Effector memory CD4-positive, alpha-beta T cell (primary cell): ENCODE results near the gene RASA2.

Experiments used
- DNase-seq, 3 donors: peaks; one replicate each; pipeline ENCODE4 v3.0.0-alpha.2; 2020
- H3K27ac ChIP-seq: 2 replicates; pipeline ENCODE4 v1.7.0; 2013; ENCODE audit warnings: mild to moderate bottlenecking, low read length, moderate library complexity; ENCODE audit not compliant: insufficient read depth, poor library complexity, severe bottlenecking
- H3K27me3 ChIP-seq: replicated peaks from 2 replicates; pipeline ENCODE4 v1.7.0; 2013; ENCODE audit warnings: mild to moderate bottlenecking, low read length; ENCODE audit not compliant: insufficient read depth, control insufficient read depth, poor library complexity, severe bottlenecking
- H3K36me3 ChIP-seq: 2 replicates; pipeline ENCODE4 v1.7.0; 2013; ENCODE audit warnings: mild to moderate bottlenecking, low read length, moderate library complexity; ENCODE audit not compliant: control insufficient read depth, insufficient read depth
- H3K4me1 ChIP-seq: 2 replicates; pipeline ENCODE4 v1.7.0; 2013; ENCODE audit warnings: low read length, mild to moderate bottlenecking; ENCODE audit not compliant: control insufficient read depth, insufficient read depth, poor library complexity, severe bottlenecking
- H3K4me3 ChIP-seq: 2 replicates; pipeline ENCODE4 v1.7.0; 2013; ENCODE audit warnings: low read length, low read depth, mild to moderate bottlenecking; ENCODE audit not compliant: insufficient read depth, poor library complexity, severe bottlenecking
- H3K9me3 ChIP-seq: 2 replicates; pipeline ENCODE4 v1.7.0; 2013; ENCODE audit warnings: mild to moderate bottlenecking, low read length, moderate library complexity; ENCODE audit not compliant: control insufficient read depth

RASA2 gene

DNA sequence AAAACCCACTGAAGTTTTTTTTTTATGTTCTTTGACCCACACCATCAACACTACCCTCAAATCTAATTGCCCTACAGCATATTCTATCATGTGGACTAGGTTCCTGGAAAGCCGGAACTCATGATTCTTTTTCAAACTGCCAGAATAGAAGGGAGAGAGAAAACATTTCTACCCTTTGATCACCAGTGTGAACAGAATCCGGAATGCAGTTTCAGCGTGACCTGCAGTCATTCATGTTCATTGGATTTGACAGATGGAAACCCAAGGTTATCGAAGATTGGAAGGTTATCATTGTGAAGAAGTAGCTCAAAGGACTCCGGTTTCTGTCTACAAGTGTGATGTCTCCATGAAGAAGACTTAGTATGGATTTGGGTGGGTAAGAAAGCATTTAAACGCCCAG, 39.4 kb upstream of the RASA2 start:
- H3K4me1 ChIP-seq, result no peaks in the 10 kb centered on the region
- no peak overlapping the region for H3K27ac ChIP-seq
- H3K4me3 ChIP-seq, result no peak overlapping the region
- DNase-seq, result no peak
- H3K9me3 ChIP-seq, result no peaks in the 10 kb centered on the region
- no peaks in the 10 kb centered on the region for H3K27me3 ChIP-seq
- H3K36me3 ChIP-seq, result peaks cover 27% of the 10 kb centered on the region

DNA sequence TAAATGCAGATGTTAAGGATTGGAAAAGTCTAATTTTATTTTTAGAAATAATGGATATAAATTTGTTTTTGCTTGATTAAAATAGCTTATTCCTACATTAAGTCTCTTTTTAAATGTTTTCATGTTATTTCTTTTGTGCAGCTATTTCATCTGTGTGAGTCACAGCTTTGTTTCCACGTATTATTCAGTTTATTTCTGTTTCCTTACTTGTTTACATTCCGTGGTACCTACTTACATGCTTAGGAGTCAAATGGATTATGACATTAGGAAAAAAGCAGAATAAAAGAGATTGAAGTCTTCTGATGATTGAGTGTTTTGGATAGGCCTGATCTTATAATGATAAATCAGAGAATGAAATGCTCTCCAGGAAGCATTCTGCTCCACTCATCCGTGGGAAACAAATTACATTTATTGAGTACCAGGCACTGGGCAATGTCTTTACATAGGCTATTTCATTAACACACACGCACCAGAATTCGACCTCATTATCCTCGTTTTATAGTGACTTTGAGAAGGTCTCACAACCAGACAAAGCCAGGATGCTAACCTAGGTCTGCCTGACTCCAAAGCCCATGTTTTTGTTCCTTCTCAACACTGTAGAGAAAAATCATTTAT, 38.1 kb upstream of the RASA2 start:
- no peaks in the 10 kb centered on the region for H3K4me1 ChIP-seq

DNA sequence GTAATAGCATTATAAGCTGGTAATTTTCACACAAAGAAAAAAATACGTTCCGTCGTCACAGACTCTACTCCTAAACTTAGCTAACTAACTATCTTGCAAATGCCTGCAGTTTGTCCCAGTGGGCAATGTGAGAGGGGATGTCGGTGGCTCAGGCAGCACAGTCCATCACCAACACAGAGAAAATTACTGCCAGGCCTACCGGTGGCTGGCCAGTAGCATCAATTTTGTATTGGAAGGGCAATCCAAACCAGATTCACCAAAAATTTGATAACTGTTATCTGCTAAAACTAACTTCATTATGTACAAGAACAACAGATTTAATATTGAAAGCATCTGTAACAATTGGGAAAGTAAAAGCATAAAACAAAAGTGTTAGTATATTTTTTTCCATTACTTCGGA, 37.4 kb upstream of the RASA2 start:
- DNase-seq, result no peak
- Histone ChIP-seq H3K4me3 (no peak overlapping the region), H3K4me1 (no peaks in the 10 kb centered on the region), H3K9me3 (no peaks in the 10 kb centered on the region), H3K27me3 (no peaks in the 10 kb centered on the region), H3K36me3 (peaks cover 6% of the 10 kb centered on the region), H3K27ac (no peak overlapping the region)

More for the DNA sequence above, 38.1 kb upstream of the RASA2 start:
- no peak for DNase-seq
- peaks cover 13% of the 10 kb centered on the region for H3K36me3 ChIP-seq
- H3K9me3 ChIP-seq, result no peaks in the 10 kb centered on the region
- no peaks in the 10 kb centered on the region for H3K27me3 ChIP-seq
- no peak overlapping the region for H3K4me3 ChIP-seq
- no peak overlapping the region for H3K27ac ChIP-seq

DNA sequence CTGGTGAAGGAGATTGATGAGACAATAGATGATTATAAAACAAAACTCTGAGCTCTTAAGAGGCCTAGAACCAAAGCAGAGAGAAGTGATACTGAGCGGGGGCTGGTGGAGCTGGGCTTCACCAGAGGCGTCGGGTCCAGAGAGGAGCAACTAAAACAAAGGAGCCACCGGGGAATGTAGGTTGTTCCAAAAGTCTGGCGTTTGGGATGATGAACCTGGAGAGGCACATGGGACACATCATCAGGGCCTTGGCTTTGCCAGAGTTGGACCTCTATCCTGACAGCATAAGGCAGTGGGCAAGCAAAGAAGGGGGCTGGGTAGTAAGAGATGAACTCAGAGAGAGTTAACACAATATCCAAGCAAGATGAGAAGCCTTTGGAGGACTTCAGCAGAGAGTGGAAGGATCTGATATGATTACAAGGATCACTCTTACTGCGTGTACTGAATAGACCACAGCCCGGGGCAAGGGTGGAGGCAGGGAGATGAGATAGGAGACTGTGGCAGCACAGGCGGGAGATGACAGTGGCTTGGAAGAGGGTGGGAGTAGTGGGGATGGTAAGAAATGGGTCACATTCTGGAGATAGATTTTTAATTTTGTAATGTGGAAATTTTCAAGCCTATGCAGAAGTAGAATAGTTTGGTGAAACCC, 36.0 kb upstream of the RASA2 start:
- no peak overlapping the region for H3K4me3 ChIP-seq
- no peaks in the 10 kb centered on the region for H3K27me3 ChIP-seq
- H3K9me3 ChIP-seq, result no peaks in the 10 kb centered on the region
- DNase-seq, result no peak
- H3K27ac ChIP-seq, result no peak overlapping the region
- H3K4me1 ChIP-seq, result no peaks in the 10 kb centered on the region
- H3K36me3 ChIP-seq, result no peaks in the 10 kb centered on the region

DNA sequence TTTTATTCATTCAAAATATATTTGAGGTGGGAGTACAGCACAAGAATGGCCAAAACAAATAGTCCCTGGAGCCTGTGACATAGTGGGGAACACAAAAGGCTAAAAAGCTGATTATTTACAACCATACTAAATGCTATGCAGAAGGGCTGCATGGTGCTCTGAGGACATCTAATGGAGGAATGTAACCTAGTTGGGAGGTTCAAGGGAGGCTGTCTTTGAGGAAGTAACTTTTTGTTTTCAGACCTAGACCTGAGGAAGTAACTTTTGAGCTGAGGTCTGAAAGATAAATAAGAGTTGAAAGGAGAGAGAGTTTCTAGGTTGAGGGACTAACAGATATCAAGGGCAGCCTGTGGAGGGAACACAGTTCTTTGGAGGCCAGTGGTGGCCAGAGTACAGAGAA, 34.8 kb upstream of the RASA2 start:
- Histone ChIP-seq H3K4me3 (no peak overlapping the region), H3K4me1 (no peaks in the 10 kb centered on the region), H3K27ac (no peak overlapping the region), H3K9me3 (no peaks in the 10 kb centered on the region), H3K36me3 (no peaks in the 10 kb centered on the region), H3K27me3 (no peaks in the 10 kb centered on the region)
- DNase-seq, result no peak

DNA sequence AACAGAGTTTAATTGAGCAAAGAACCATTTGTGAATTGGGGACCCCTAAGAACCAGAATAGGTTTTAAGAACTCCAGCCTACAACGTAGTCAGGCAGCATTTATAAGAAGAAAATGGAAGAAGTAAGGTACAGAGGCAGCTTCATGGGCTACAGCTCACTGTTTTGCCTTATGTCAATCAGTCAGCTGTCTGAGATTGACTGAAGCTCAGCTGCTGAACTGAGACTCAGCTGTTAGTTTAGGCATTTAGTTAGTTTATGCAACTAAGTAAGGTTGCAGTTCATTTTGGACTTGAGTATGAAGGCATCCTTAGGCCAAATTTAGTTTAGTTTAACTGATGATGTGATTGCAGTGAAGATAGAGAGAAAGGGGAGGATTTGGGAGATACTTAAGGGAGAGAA, 34.1 kb upstream of the RASA2 start:
- no peak for DNase-seq
- no peaks in the 10 kb centered on the region for H3K9me3 ChIP-seq
- H3K27ac ChIP-seq, result no peak overlapping the region
- no peaks in the 10 kb centered on the region for H3K36me3 ChIP-seq
- no peaks in the 10 kb centered on the region for H3K27me3 ChIP-seq
- no peak overlapping the region for H3K4me3 ChIP-seq
- H3K4me1 ChIP-seq, result no peaks in the 10 kb centered on the region

DNA sequence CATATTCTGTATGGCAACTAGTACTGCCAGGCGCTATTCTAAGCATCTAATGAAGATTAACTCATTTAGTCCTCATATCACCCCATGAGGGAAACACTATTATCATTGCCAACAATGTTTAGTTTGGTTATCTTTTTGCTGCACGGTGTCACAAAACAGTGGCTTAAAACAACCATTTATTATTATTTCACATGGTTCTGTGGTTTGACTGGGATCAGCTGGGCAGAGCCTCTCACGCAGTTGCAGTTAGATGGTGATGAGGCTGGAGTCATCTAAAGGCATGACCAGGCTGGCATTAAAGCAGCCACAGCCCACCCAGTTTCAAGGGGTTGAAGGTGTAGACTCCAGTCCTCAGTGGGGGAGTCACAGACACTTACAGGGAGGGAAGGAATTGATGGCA, 32.8 kb upstream of the RASA2 start:
- Histone ChIP-seq H3K27ac (no peak overlapping the region), H3K36me3 (no peaks in the 10 kb centered on the region), H3K4me1 (no peaks in the 10 kb centered on the region)

DNA sequence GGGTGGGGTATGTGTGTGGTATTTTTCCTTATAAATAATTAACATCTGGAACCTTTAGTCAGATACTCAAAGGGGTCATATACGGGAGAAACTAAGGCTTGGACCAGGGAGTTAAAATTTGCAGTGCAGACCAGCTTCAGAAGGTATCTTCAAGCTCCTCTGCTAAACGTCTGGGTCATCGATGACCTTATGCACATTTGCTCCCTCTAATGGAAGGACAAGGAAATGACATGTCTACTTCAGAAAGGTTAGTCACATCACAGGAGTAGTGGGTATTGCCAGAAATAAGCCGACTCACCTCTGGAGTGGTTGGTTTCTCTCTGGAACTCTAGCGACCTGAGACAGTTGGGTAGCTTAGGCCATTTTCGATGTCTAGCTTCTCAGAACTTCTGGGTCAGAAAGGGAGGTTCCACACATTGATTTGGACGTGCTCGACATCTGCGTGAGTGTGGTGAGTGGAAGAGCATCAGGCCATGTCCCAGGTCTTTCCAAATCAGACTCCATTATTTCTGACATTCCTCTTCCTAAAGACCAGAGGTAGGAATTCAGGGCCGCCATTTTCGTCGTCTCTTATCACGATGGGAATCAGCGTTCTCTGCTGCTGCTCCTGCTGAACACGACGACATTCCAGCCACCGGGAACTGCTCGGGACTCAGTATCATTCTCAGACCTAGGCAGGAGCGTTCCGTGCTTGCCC, 31.8 kb upstream of the RASA2 start:
- no peak overlapping the region for H3K27ac ChIP-seq
- H3K4me3 ChIP-seq, result no peak overlapping the region
- no peaks in the 10 kb centered on the region for H3K9me3 ChIP-seq
- no peaks in the 10 kb centered on the region for H3K36me3 ChIP-seq
- DNase-seq, result no peak
- H3K4me1 ChIP-seq, result no peaks in the 10 kb centered on the region
- no peaks in the 10 kb centered on the region for H3K27me3 ChIP-seq

More for the DNA sequence above, 32.8 kb upstream of the RASA2 start:
- no peaks in the 10 kb centered on the region for H3K27me3 ChIP-seq
- DNase-seq, result no peak
- no peaks in the 10 kb centered on the region for H3K9me3 ChIP-seq
- H3K4me3 ChIP-seq, result no peak overlapping the region

DNA sequence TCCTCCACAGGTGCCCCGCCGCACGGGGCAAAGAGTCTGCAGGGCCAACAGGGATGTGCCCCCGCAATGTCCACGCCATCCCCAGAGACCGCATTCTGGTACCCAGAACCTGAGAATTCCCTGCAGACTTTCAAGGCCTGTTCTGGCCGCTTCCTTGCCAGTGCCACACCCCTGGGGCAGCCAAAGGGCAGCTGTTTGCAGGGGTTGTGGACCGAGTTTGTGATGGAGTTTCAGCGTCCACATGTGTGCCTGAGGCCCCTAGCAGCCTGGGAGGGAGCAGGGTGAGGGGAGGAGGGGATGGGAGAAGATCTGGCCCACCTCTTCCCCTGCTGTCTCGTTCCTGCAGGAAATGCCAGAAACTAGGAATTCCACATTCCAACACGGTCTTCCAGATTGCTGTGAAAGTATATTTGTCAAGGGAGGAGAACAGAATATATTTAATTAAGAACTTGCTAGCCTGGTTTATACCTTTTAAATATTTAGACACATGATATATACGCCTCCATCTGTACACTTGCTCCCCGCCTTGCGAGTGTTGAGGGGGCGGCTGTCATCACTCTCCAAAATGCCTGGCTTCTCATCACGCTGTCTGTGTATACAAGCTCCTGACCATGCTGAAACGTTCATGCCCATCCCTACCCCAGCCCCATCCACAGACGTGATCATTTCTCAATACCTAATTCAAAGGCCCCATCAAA, 31.1 kb upstream of the RASA2 start:
- no peak overlapping the region for H3K4me3 ChIP-seq
- no peaks in the 10 kb centered on the region for H3K27me3 ChIP-seq
- no peak overlapping the region for H3K27ac ChIP-seq
- DNase-seq, result no peak
- H3K36me3 ChIP-seq, result no peaks in the 10 kb centered on the region
- H3K4me1 ChIP-seq, result no peaks in the 10 kb centered on the region
- H3K9me3 ChIP-seq, result no peaks in the 10 kb centered on the region

DNA sequence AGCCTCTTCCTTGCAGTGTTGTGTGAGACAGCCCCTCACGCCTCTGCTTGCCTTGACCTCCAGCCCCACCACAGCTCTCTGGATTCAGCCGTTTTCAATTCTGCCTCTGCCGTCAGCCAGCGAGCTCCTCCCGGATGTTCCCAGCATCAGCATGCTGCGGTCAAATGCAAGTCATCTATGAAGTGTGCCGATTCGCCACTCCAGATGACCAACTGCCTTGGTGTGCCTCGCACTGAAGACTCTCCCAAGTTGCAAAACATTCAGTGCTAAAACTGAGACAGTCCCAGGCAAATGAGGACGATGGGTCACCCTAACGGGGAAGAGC, 30.6 kb upstream of the RASA2 start:
- Histone ChIP-seq H3K4me1 (no peaks in the 10 kb centered on the region), H3K27ac (no peak overlapping the region), H3K36me3 (no peaks in the 10 kb centered on the region), H3K27me3 (no peaks in the 10 kb centered on the region), H3K9me3 (no peaks in the 10 kb centered on the region), H3K4me3 (no peak overlapping the region)
- DNase-seq, result no peak
